GM12801 (cell line): ENCODE results near the gene PPP1R1B.

Experiments
- CTCF ChIP-seq: IDR thresholded peaks from one replicate; pipeline ENCODE4 v1.5.1; 2011; ENCODE audit warnings: control low read depth; ENCODE audit not compliant: insufficient read length; ENCODE audit errors: extremely low read depth

Gene PPP1R1B

DNA sequence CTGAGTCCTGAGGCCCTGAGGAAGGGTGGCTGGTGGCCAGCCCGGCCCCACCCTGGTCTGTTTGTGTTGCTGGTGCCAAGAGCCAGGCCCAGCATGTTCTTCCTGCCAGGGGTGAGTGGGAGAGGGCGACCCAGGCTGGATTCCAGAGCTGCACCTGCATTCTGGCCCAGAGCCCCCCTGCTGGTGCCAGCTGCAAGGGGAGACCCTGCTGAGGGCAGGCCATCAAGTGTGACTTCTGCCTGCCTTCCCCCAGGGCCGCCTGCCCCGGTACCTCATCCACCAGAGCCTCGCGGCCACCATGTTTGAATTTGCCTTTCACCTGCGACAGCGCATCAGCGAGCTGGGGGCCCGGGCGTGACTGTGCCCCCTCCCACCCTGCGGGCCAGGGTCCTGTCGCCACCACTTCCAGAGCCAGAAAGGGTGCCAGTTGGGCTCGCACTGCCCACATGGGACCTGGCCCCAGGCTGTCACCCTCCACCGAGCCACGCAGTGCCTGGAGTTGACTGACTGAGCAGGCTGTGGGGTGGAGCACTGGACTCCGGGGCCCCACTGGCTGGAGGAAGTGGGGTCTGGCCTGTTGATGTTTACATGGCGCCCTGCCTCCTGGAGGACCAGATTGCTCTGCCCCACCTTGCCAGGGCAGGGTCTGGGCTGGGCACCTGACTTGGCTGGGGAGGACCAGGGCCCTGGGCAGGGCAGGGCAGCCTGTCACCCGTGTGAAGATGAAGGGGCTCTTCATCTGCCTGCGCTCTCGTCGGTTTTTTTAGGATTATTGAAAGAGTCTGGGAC is 36.0 kb downstream of the PPP1R1B start:
- no peak for TF ChIP-seq CTCF

- TF ChIP-seq CTCF, result no peak
Measured at GRCh38 chr17:39663340-39663687, 36.6 kb downstream of the PPP1R1B start.

DNA sequence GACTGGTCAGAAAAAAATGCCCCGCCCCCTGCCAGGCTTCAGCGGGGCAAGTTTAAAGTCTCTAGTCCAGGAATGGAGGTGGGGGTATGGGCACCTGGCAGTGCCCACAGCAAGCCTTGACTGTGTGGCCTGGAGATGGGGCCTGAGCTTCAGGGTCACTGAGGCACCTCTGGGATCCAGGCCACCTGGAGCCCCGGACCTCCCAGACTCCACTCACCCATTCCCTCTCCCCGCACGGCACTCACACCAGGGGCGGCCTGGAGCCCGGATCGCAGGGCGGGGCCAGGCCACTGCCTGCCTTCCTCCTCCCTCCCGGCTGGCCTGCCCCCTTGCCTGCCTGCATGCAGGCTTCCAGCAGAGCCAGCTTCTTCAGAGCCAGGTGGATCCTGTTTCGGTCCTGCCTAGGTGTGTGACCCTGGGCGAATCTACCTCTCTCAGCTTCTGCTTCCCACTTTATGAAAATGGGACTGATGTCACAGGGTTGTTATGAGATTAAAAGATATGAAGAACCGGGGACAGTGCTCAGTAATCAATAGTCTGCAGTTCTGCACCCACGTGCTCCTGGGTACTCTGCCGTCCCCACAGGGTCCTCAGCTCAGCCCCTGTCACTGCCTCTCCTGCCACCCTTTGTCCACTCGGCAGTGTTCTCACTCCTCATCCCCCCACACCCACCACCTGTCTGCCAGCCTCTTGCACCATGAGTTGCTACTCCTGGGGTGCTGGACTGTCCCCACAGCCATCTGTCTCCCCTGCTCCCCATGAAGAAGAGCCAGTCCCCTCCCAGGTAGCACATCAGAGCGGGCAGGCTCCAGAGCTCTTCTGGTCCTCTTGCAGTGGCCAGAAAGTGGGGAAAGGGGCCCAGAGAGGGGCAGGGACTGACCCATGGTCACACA is 37.2 kb downstream of the PPP1R1B start:
- TF ChIP-seq CTCF, result no peak

GRCh38 chr17:39664581-39665561 is 38.1 kb downstream of the PPP1R1B start, which contains the start of gene TCAP:
TCAP (plus strand) TSS chr17:39665349; CDS start chr17:39665360, 11 bp downstream.
- TF ChIP-seq CTCF, result no peak

DNA sequence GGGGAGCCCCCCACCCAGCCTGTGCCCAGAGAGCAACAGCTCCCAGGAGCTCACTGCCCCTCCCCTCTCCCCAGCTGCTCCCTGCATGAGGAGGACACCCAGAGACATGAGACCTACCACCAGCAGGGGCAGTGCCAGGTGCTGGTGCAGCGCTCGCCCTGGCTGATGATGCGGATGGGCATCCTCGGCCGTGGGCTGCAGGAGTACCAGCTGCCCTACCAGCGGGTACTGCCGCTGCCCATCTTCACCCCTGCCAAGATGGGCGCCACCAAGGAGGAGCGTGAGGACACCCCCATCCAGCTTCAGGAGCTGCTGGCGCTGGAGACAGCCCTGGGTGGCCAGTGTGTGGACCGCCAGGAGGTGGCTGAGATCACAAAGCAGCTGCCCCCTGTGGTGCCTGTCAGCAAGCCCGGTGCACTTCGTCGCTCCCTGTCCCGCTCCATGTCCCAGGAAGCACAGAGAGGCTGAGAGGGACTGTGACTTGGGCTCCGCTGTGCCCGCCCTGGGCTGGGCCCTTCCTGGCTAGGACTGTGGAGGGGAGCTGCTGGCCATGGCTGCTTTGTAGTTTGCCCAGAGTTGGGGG is 39.0 kb downstream of the PPP1R1B start:
- TF ChIP-seq CTCF, result no peak

GRCh38 chr17:39666231-39666600 is 39.5 kb downstream of the PPP1R1B start:
- TF ChIP-seq CTCF, result no peak
